ENCODE data around the gene KRTAP10-5. TPM values are rescaled to one million over a fixed set of nuclear protein-coding genes. Genes with fewer than 3 reads are reported as not detected.
"Not testable (repeated sequence)": the region's sequence is repeated elsewhere in the genome, so short reads cannot be mapped to it uniquely, and the experiment has no call there.

The KRTAP10-5 gene
- total RNA-seq, 4 donors from 2014 or later: not detected

DNA sequence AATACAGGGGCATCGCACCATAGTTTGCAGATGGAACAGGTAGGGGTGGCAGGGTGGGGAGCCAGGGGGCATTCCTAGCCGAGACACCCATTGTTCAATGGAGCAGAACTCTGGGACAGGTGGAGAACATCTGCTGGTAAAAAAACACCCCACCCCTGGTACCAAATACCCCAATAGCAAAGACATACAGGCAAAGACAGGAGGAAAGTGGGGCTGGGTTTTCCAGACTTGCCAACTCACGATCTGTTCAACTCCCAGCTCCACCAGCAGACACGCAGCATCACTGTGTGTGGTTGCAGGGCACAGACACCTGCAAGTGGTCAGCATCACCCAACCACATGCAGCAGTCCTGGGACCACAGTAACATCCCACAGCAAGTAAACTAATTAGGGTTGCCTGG, 31.1 kb upstream of the KRTAP10-5 start:
- H3K9me3 ChIP-seq: peaks cover 0 to 31% (median 23%) of the 10 kb centered on the region in 4 donors
- no peaks in the 10 kb centered on the region for H3K36me3 ChIP-seq
- H3K27ac ChIP-seq (replicated peaks in 1 of 4): no peak overlapping the region
- peaks cover 0 to 45% (median 0%) of the 10 kb centered on the region in 4 donors for H3K27me3 ChIP-seq
- H3K4me3 ChIP-seq: no peak overlapping the region
- WGBS: 93% methylated on average over 4 of the region's 4 CpGs
- TF ChIP-seq POLR2A (IDR thresholded peaks at IDR 0.05; ENCODE audit: low read depth): no peak
- TF ChIP-seq EP300 (IDR thresholded peaks at IDR 0.05): no peak
- TF ChIP-seq POLR2AphosphoS5 (IDR thresholded peaks at IDR 0.05): no peak
- TF ChIP-seq, protein P1, sequence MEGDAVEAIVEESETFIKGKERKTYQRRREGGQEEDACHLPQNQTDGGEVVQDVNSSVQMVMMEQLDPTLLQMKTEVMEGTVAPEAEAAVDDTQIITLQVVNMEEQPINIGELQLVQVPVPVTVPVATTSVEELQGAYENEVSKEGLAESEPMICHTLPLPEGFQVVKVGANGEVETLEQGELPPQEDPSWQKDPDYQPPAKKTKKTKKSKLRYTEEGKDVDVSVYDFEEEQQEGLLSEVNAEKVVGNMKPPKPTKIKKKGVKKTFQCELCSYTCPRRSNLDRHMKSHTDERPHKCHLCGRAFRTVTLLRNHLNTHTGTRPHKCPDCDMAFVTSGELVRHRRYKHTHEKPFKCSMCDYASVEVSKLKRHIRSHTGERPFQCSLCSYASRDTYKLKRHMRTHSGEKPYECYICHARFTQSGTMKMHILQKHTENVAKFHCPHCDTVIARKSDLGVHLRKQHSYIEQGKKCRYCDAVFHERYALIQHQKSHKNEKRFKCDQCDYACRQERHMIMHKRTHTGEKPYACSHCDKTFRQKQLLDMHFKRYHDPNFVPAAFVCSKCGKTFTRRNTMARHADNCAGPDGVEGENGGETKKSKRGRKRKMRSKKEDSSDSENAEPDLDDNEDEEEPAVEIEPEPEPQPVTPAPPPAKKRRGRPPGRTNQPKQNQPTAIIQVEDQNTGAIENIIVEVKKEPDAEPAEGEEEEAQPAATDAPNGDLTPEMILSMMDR (IDR thresholded peaks at IDR 0.05): no peak
- intact Hi-C loops (cut with DNase I): no loop called here
- peak; percentile 75 for DNase-seq (ENCODE audit: extremely low spot score)
- no peaks in the 10 kb centered on the region for H3K4me1 ChIP-seq

- H3K9me3 ChIP-seq: peaks cover 0 to 31% (median 23%) of the 10 kb centered on the region in 4 donors
- WGBS: 94% methylated on average over 6 of the region's 7 CpGs
- H3K4me1 ChIP-seq; H3K4me3 ChIP-seq; H3K27ac ChIP-seq (replicated peaks in 1 of 4); H3K36me3 ChIP-seq; intact Hi-C loops (cut with DNase I): not testable (repeated sequence)
- H3K27me3 ChIP-seq: peaks cover 0 to 37% (median 0%) of the 10 kb centered on the region in 4 donors
- peak; percentile 26 for DNase-seq (ENCODE audit: extremely low spot score)
Measured at GRCh38 chr21:44610157-44610843, 29.9 kb upstream of the KRTAP10-5 start.

- TF ChIP-seq POLR2AphosphoS5 (IDR thresholded peaks at IDR 0.05) (no peak), POLR2A (IDR thresholded peaks at IDR 0.05; ENCODE audit: low read depth) (no peak), EP300 (IDR thresholded peaks at IDR 0.05) (no peak)
- TF ChIP-seq, protein P1 (IDR thresholded peaks at IDR 0.05): no peak
- no peak for DNase-seq (ENCODE audit: extremely low spot score)
- peaks cover 0 to 30% (median 0%) of the 10 kb centered on the region in 4 donors for H3K27me3 ChIP-seq
- H3K36me3 ChIP-seq: no peaks in the 10 kb centered on the region
- no peak overlapping the region for H3K27ac ChIP-seq (replicated peaks in 1 of 4)
- no peaks in the 10 kb centered on the region for H3K4me1 ChIP-seq
- no peak overlapping the region for H3K4me3 ChIP-seq
- peaks cover 0 to 34% (median 23%) of the 10 kb centered on the region in 4 donors for H3K9me3 ChIP-seq
- intact Hi-C loops (cut with DNase I): no loop called here
Measured at GRCh38 chr21:44609193-44609592, 28.8 kb upstream of the KRTAP10-5 start.

DNA sequence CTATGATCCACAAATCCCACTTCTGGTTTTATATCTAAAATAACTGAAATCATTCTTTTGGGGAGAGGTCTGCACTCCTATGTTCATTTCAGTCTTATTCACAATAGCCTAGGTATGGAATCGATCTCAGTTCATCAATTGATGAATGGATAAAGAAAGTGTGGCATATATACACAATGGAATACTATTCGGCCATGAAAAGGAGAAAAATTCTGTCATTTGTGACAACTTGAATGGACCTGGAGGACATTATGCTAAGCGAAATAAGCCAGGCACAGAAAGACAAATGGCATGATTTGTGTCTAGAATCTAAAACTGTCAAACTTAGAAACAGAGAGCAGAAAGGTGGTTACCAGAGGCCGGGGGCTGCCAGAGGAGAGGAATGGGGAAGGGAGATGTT, 26.1 kb upstream of the KRTAP10-5 start:
- Histone ChIP-seq H3K27ac (replicated peaks in 1 of 4) (no peak overlapping the region), H3K36me3 (no peaks in the 10 kb centered on the region), H3K9me3 (peaks cover 0 to 30% (median 20%) of the 10 kb centered on the region in 4 donors), H3K4me1 (no peaks in the 10 kb centered on the region), H3K27me3 (peaks cover 0 to 32% (median 0%) of the 10 kb centered on the region in 4 donors), H3K4me3 (no peak overlapping the region)
- intact Hi-C loops (cut with DNase I): no loop called here
- 70% methylated on average over 4 of the region's 4 CpGs for WGBS
- TF ChIP-seq EP300 (IDR thresholded peaks at IDR 0.05) (no peak), POLR2AphosphoS5 (IDR thresholded peaks at IDR 0.05) (no peak), POLR2A (IDR thresholded peaks at IDR 0.05; ENCODE audit: low read depth) (no peak)
- TF ChIP-seq, protein P1 (IDR thresholded peaks at IDR 0.05): no peak
- no peak for DNase-seq (ENCODE audit: extremely low spot score)

- TF ChIP-seq EP300 (IDR thresholded peaks at IDR 0.05) (no peak), POLR2A (IDR thresholded peaks at IDR 0.05; ENCODE audit: low read depth) (no peak), POLR2AphosphoS5 (IDR thresholded peaks at IDR 0.05) (no peak)
- TF ChIP-seq, protein P1 (IDR thresholded peaks at IDR 0.05): no peak
- Histone ChIP-seq H3K27ac (replicated peaks in 1 of 4) (no peak overlapping the region), H3K4me1 (no peaks in the 10 kb centered on the region), H3K4me3 (no peak overlapping the region), H3K36me3 (no peaks in the 10 kb centered on the region), H3K27me3 (peaks cover 0 to 52% (median 0%) of the 10 kb centered on the region in 4 donors), H3K9me3 (peaks cover 0 to 5% (median 4%) of the 10 kb centered on the region in 4 donors)
- 92% methylated on average over 8 of the region's 8 CpGs for whole genome bisulfite sequencing
- intact Hi-C loops (cut with DNase I): no loop called here
- no peak for DNase-seq (ENCODE audit: extremely low spot score)
Measured at GRCh38 chr21:44603911-44604310, 23.5 kb upstream of the KRTAP10-5 start.
